Measurements from ENCODE around the gene GFRA3.

Gene GFRA3

GRCh38 chr5:138230261-138230660 lies 44.2 kb downstream of the GFRA3 start:
- no peak for TF ChIP-seq CREB5 (CRISPR knock-in tag; IDR thresholded peaks at IDR 0.05; ENCODE audit: low read depth)
- no peak for TF ChIP-seq TOX (CRISPR knock-in tag; IDR thresholded peaks at IDR 0.05; ENCODE audit: borderline replicate concordance)
- no peak for TF ChIP-seq ARNTL (CRISPR knock-in tag; IDR thresholded peaks at IDR 0.05; ENCODE audit: borderline replicate concordance, low read depth)
- no peak for TF ChIP-seq RARB (CRISPR knock-in tag; IDR thresholded peaks at IDR 0.05)
- no peak for TF ChIP-seq ZNF8 (CRISPR knock-in tag; IDR thresholded peaks at IDR 0.05)
- TF ChIP-seq TSHZ2 (CRISPR knock-in tag; IDR thresholded peaks at IDR 0.05) = peak; percentile 45; the same call in 1 of the 2 replicates
- no peak for TF ChIP-seq ESRRG (CRISPR knock-in tag; IDR thresholded peaks at IDR 0.05)
- no peak for TF ChIP-seq SNAI2 (CRISPR knock-in tag; IDR thresholded peaks at IDR 0.05)
- TF ChIP-seq POU6F1 (CRISPR knock-in tag; IDR thresholded peaks at IDR 0.05; ENCODE audit: borderline replicate concordance, low read depth) = no peak
- no peak for TF ChIP-seq PATZ1 (CRISPR knock-in tag; IDR thresholded peaks at IDR 0.05; ENCODE audit: borderline replicate concordance)
- peak; percentile 51 for TF ChIP-seq TCF4 (CRISPR knock-in tag; IDR thresholded peaks at IDR 0.05; ENCODE audit: borderline replicate concordance)
- peak; percentile 52 for TF ChIP-seq ISL1 (CRISPR knock-in tag; IDR thresholded peaks at IDR 0.05)
- no peak for TF ChIP-seq ZC3H10 (CRISPR knock-in tag; IDR thresholded peaks at IDR 0.05)
- no peak; the same call in 1 of the 3 replicates for ATAC-seq

GRCh38 chr5:138229387-138229786 lies 45.0 kb downstream of the GFRA3 start:
- TF ChIP-seq POU6F1 (CRISPR knock-in tag; IDR thresholded peaks at IDR 0.05; ENCODE audit: borderline replicate concordance, low read depth) (no peak), GLIS3 (CRISPR knock-in tag; IDR thresholded peaks at IDR 0.05) (no peak), ESRRG (CRISPR knock-in tag; IDR thresholded peaks at IDR 0.05) (no peak), ZFP3 (CRISPR knock-in tag; IDR thresholded peaks at IDR 0.05) (no peak), RARB (CRISPR knock-in tag; IDR thresholded peaks at IDR 0.05) (no peak), BACH2 (CRISPR knock-in tag; IDR thresholded peaks at IDR 0.05; ENCODE audit: borderline replicate concordance) (no peak), TSHZ2 (CRISPR knock-in tag; IDR thresholded peaks at IDR 0.05) (no peak), TCF4 (CRISPR knock-in tag; IDR thresholded peaks at IDR 0.05; ENCODE audit: borderline replicate concordance) (no peak), TOX (CRISPR knock-in tag; IDR thresholded peaks at IDR 0.05; ENCODE audit: borderline replicate concordance) (no peak), PPARA (CRISPR knock-in tag; IDR thresholded peaks at IDR 0.05; ENCODE audit: borderline replicate concordance) (no peak), CSDC2 (CRISPR knock-in tag; IDR thresholded peaks at IDR 0.05) (no peak), ARNTL (CRISPR knock-in tag; IDR thresholded peaks at IDR 0.05; ENCODE audit: borderline replicate concordance, low read depth) (no peak), ZNF565 (CRISPR knock-in tag; conservative IDR thresholded peaks at IDR 0.05; ENCODE audit: low read depth) (no peak), CSRNP3 (CRISPR knock-in tag; IDR thresholded peaks at IDR 0.05) (no peak), CREB5 (CRISPR knock-in tag; IDR thresholded peaks at IDR 0.05; ENCODE audit: low read depth) (no peak), ISL1 (CRISPR knock-in tag; IDR thresholded peaks at IDR 0.05) (no peak), ZFP30 (CRISPR knock-in tag; IDR thresholded peaks at IDR 0.05) (no peak), ZC3H10 (CRISPR knock-in tag; IDR thresholded peaks at IDR 0.05) (no peak), OSR1 (CRISPR knock-in tag; IDR thresholded peaks at IDR 0.05) (no peak), ZNF8 (CRISPR knock-in tag; IDR thresholded peaks at IDR 0.05) (no peak)
- no peak for ATAC-seq

Measured in SK-N-SH treated with all-trans-retinoic acid at 6 μM for 48 hours (cell line).